ENCODE results near the gene TSPAN7.

TSPAN7 gene

GRCh38 chrX:38672646-38673045, 111.3 kb downstream of the TSPAN7 start:
- Mint-ChIP-seq H3K9me3 (no peaks in the 10 kb centered on the region), H3K27me3 (peaks cover 5% of the 10 kb centered on the region), H3K36me3 (no peaks in the 10 kb centered on the region), H3K4me1 (no peaks in the 10 kb centered on the region), H3K4me3 (no peak overlapping the region), H3K27ac (no peak overlapping the region)
- no peak for ATAC-seq

DNA sequence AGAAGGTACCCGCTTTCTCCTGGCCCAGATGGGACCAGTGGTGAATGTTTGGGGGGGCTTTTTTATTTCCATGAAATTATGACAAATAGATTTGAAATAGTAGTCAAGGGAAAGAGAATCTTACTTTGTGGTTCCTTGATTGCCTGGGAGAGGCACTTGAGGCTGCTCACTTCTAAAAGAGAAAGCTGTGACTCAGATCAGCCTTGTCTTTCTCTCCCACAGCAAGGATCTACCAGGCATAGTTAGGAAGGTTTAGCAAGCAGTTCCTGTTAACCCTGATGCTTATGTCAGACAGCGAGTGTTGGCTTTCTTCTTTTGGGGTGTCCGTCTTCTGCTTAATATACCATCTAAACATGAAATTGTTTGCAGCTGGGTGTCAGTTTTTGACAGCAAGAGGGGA, 114.5 kb downstream of the TSPAN7 start:
- H3K27me3 Mint-ChIP-seq, result peaks cover 9% of the 10 kb centered on the region
- no peak overlapping the region for H3K27ac Mint-ChIP-seq
- ATAC-seq, result no peak

GRCh38 chrX:38678183-38678582, 116.8 kb downstream of the TSPAN7 start:
- Mint-ChIP-seq H3K27me3 (peaks cover 9% of the 10 kb centered on the region), H3K36me3 (no peaks in the 10 kb centered on the region), H3K9me3 (no peaks in the 10 kb centered on the region), H3K4me1 (no peaks in the 10 kb centered on the region), H3K4me3 (no peak overlapping the region), H3K27ac (no peak overlapping the region)
- no peak for ATAC-seq

More for the DNA sequence above, 114.5 kb downstream of the TSPAN7 start:
- H3K4me1 Mint-ChIP-seq, result no peaks in the 10 kb centered on the region
- H3K9me3 Mint-ChIP-seq, result no peaks in the 10 kb centered on the region
- no peak overlapping the region for H3K4me3 Mint-ChIP-seq
- no peaks in the 10 kb centered on the region for H3K36me3 Mint-ChIP-seq

GRCh38 chrX:38678821-38679220, 117.5 kb downstream of the TSPAN7 start:
- Mint-ChIP-seq H3K27ac (no peak overlapping the region), H3K36me3 (no peaks in the 10 kb centered on the region), H3K4me3 (no peak overlapping the region), H3K27me3 (peaks cover 9% of the 10 kb centered on the region), H3K4me1 (no peaks in the 10 kb centered on the region), H3K9me3 (no peaks in the 10 kb centered on the region)
- no peak for ATAC-seq

DNA sequence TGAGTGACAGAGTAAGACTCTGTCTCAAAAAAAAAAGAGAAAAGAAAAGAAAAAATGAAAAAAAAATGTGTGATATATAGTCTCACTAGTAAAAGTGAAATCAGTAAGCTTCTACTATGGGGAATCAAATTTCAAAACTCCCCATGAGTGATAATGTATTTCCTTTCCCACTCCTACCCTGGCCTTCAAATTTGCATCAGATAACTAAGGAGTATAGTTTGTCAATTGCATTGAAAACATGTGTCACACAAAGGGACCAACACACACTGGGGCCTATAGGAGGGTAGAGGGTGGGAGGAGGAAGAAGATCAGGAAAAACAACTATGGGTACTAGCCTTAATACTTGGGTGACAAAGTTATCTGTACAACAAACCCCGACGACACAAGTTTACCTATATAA, 118.4 kb downstream of the TSPAN7 start:
- no peak for ATAC-seq
- no peaks in the 10 kb centered on the region for H3K36me3 Mint-ChIP-seq
- no peaks in the 10 kb centered on the region for H3K9me3 Mint-ChIP-seq
- H3K27ac Mint-ChIP-seq, result no peak overlapping the region
- peaks cover 9% of the 10 kb centered on the region for H3K27me3 Mint-ChIP-seq
- no peaks in the 10 kb centered on the region for H3K4me1 Mint-ChIP-seq
- no peak overlapping the region for H3K4me3 Mint-ChIP-seq

DNA sequence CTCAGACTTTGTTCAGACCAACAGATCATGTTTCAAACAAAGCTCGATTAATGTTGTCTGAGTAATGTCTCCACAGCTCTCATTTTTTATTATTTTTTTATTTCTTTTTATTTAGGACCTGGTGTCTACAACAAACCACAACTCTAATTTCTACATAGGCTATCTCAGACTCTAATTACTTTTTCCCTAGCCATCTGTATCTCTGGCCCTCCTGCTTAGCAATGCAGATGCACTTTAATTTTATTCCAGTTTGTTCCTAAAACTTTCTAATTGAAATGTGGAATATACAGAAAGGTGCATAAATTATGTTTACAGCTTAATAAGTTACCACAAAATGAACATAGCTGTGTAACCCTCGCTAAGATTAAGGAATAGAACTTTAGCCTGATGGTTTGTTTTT, 120.8 kb downstream of the TSPAN7 start:
- H3K27me3 Mint-ChIP-seq, result peaks cover 9% of the 10 kb centered on the region
- H3K4me3 Mint-ChIP-seq, result no peak overlapping the region
- H3K27ac Mint-ChIP-seq, result no peak overlapping the region
- no peak for ATAC-seq
- no peaks in the 10 kb centered on the region for H3K9me3 Mint-ChIP-seq
- no peaks in the 10 kb centered on the region for H3K4me1 Mint-ChIP-seq
- no peaks in the 10 kb centered on the region for H3K36me3 Mint-ChIP-seq

DNA sequence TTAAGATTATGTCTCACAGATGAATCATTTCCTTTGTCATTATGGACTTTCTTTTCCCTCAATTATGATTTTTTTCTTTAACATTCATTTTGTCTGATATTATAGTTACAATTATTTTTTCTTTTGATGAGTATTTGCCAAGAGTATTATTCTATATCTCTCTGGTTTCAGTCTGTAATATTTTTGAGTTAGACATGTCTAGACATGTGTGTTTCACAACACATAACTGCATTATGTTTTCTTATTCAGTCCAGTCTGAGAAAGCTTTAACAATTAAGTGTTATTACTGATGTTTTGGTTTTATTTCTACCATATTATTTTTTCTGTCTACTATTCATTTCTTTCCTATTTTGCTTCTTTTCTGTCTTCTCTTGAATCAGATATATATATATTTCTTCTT, 131.6 kb downstream of the TSPAN7 start:
- H3K27me3 Mint-ChIP-seq, result peaks cover 8% of the 10 kb centered on the region
- no peaks in the 10 kb centered on the region for H3K9me3 Mint-ChIP-seq
- ATAC-seq, result no peak
- H3K27ac Mint-ChIP-seq, result no peak overlapping the region
- H3K4me3 Mint-ChIP-seq, result no peak overlapping the region
- H3K4me1 Mint-ChIP-seq, result no peaks in the 10 kb centered on the region
- H3K36me3 Mint-ChIP-seq, result no peaks in the 10 kb centered on the region

DNA sequence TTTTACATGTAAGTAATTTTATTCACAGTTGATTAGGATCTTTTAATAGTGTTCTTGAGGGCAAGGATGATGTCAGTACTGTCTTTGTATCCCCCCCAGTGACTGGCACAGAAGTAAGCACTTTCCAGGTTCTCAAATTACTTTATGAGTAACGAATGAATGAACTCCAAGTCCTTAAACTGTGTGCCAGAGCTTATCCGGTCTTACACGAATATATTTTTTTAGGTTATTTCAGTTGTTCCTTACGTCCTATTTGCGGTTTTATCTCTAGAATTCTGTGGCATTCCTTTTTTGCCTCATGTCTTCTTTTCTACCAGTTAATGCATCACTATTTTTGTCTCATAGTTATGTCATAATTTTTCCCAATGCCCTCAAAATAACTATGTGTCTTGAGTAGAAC, 133.1 kb downstream of the TSPAN7 start:
- H3K4me3 Mint-ChIP-seq, result no peak overlapping the region
- no peaks in the 10 kb centered on the region for H3K36me3 Mint-ChIP-seq
- H3K27ac Mint-ChIP-seq, result no peak overlapping the region
- no peaks in the 10 kb centered on the region for H3K9me3 Mint-ChIP-seq
- no peak for ATAC-seq
- H3K27me3 Mint-ChIP-seq, result peaks cover 8% of the 10 kb centered on the region
- H3K4me1 Mint-ChIP-seq, result no peaks in the 10 kb centered on the region

- Mint-ChIP-seq H3K36me3 (no peaks in the 10 kb centered on the region), H3K4me1 (no peaks in the 10 kb centered on the region), H3K4me3 (no peak overlapping the region), H3K27me3 (no peaks in the 10 kb centered on the region), H3K9me3 (no peaks in the 10 kb centered on the region), H3K27ac (no peak overlapping the region)
- ATAC-seq, result no peak
Observed at GRCh38 chrX:38697461-38697860, 136.1 kb downstream of the TSPAN7 start.

DNA sequence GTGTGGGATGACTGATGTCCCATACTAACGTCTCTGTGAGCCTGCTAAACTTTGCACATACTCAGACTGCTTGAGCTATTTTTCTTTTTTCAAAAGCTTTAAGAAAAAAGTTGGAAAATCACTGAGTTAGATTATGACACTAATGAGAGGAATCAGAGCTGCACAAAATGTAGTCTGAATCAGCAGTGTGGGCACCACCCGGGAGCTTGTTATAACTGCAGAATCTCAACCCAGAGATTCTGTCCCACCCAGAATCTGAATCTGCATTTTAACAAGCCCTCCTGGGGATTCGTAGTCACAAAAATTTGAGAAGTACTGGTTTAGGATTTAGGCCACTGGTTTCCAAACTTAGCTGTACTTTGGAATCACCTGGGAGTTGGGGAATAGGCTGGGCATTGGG, 137.8 kb downstream of the TSPAN7 start:
- Mint-ChIP-seq H3K27ac (no peak overlapping the region), H3K4me1 (no peaks in the 10 kb centered on the region), H3K4me3 (no peak overlapping the region), H3K27me3 (no peaks in the 10 kb centered on the region), H3K9me3 (no peaks in the 10 kb centered on the region), H3K36me3 (no peaks in the 10 kb centered on the region)
- ATAC-seq, result no peak

DNA sequence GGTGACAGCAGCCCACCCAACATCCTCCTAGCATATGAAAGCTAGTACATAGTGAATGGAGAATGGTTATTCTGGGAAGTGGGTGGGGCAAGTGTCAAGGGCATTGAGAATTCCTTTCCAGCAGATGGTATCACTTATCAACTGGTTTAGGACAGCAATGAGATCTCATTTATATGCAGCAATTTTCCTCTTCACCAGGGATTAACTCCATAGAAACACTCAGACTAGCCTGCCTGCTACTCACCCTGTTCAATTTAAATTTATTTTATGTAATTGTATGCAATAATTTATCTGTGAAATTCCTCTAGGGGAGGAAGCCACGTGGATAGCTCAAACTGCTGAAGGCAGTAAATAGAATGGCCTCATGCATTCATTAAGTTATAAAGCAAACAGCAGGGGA, 138.4 kb downstream of the TSPAN7 start:
- H3K4me3 Mint-ChIP-seq, result no peak overlapping the region
- no peak overlapping the region for H3K27ac Mint-ChIP-seq
- no peak for ATAC-seq
- H3K4me1 Mint-ChIP-seq, result no peaks in the 10 kb centered on the region
- H3K9me3 Mint-ChIP-seq, result no peaks in the 10 kb centered on the region
- no peaks in the 10 kb centered on the region for H3K27me3 Mint-ChIP-seq
- no peaks in the 10 kb centered on the region for H3K36me3 Mint-ChIP-seq

DNA sequence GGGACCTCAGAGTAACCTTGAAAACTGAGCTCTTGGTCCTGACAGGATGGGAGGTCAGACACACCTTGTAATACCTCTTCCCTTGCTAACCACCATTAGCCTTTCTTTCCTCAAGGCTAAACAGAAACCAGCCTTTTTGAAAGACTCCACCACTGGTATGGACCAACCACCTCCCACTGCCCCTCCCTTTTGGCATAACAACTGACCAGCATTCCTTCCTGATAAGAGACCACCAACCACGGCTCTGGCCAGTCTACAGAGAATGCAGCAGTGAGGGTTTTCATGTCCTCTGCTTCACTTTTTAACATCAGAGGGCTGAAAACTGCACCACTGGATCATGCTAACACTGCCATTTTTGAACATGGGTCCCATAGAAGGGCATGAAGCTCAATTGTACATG, 139.7 kb downstream of the TSPAN7 start:
- H3K36me3 Mint-ChIP-seq, result no peaks in the 10 kb centered on the region
- no peaks in the 10 kb centered on the region for H3K4me1 Mint-ChIP-seq
- H3K9me3 Mint-ChIP-seq, result no peaks in the 10 kb centered on the region
- no peak for ATAC-seq
- H3K4me3 Mint-ChIP-seq, result no peak overlapping the region
- H3K27me3 Mint-ChIP-seq, result no peaks in the 10 kb centered on the region
- H3K27ac Mint-ChIP-seq, result no peak overlapping the region

- Mint-ChIP-seq H3K27me3 (no peaks in the 10 kb centered on the region), H3K36me3 (no peaks in the 10 kb centered on the region), H3K4me1 (no peaks in the 10 kb centered on the region), H3K27ac (no peak overlapping the region), H3K9me3 (no peaks in the 10 kb centered on the region), H3K4me3 (no peak overlapping the region)
- no peak for ATAC-seq
Observed at GRCh38 chrX:38704146-38704882, 143.0 kb downstream of the TSPAN7 start.

- no peak overlapping the region for H3K27ac Mint-ChIP-seq
Observed at GRCh38 chrX:38717871-38718270, 156.5 kb downstream of the TSPAN7 start.

DNA sequence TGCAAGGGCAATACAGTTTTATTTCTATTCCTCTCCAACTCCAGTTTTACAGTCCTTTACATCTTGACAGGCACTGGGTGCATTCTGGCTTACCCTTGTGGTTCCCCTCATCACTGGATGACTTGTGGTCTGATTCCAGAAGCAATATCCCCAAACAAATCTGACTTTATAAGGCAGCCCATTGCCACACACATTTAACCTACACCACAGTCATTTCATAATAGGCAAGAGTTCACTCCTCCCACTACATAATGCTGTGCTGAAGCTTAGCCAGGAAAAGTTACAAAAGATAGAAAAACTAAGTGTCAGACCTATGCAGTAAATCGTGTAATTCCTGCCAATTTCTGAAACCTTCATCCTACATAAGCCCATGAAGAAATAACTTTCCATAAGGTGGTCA, 157.0 kb downstream of the TSPAN7 start:
- Mint-ChIP-seq H3K4me3 (no peak overlapping the region), H3K36me3 (no peaks in the 10 kb centered on the region), H3K4me1 (no peaks in the 10 kb centered on the region), H3K27me3 (peaks cover 24% of the 10 kb centered on the region), H3K9me3 (no peaks in the 10 kb centered on the region), H3K27ac (no peak overlapping the region)
- no peak for ATAC-seq

More at GRCh38 chrX:38717871-38718270, 156.5 kb downstream of the TSPAN7 start:
- Mint-ChIP-seq H3K27me3 (peaks cover 24% of the 10 kb centered on the region), H3K4me3 (no peak overlapping the region), H3K4me1 (no peaks in the 10 kb centered on the region), H3K36me3 (no peaks in the 10 kb centered on the region), H3K9me3 (no peaks in the 10 kb centered on the region)
- no peak for ATAC-seq

DNA sequence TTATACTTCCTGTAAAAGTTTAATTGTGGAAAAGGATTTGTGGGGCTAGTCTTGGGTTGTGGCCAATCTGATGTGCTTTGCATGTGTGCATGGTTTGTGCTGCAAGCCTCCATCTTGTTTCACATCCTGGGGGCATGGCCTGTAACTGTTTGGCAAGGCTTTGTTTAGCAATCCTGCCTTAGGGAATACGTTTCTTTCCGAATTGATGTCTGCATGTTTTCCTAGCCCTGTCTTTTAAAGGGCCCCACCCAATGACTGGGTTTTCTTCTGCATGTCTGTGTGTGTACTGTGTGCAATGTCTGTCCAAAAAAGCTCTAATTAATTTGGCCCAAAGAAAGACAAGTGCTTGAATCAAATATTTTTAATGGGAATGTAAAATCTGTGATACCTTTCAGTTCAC, 165.3 kb downstream of the TSPAN7 start:
- Mint-ChIP-seq H3K27me3 (no peaks in the 10 kb centered on the region), H3K4me3 (no peak overlapping the region), H3K36me3 (no peaks in the 10 kb centered on the region), H3K27ac (no peak overlapping the region), H3K9me3 (no peaks in the 10 kb centered on the region), H3K4me1 (no peaks in the 10 kb centered on the region)
- no peak for ATAC-seq

- H3K9me3 Mint-ChIP-seq, result no peaks in the 10 kb centered on the region
- no peak for ATAC-seq
- no peaks in the 10 kb centered on the region for H3K4me1 Mint-ChIP-seq
- H3K27ac Mint-ChIP-seq, result no peak overlapping the region
- H3K27me3 Mint-ChIP-seq, result no peaks in the 10 kb centered on the region
- H3K4me3 Mint-ChIP-seq, result no peak overlapping the region
- H3K36me3 Mint-ChIP-seq, result no peaks in the 10 kb centered on the region
Observed at GRCh38 chrX:38727668-38728067, 166.3 kb downstream of the TSPAN7 start.
